Mucosa of rectum (tissue), 2 donors: ENCODE results near the gene SLC3A2.
"Not testable (repeated sequence)": the region's sequence is repeated elsewhere in the genome, so short reads cannot be mapped to it uniquely, and the experiment has no call there.

ENCODE experiments used
- H3K27ac ChIP-seq, 2 donors: one replicate each; pipeline ENCODE4 v1.7.0; 2013; ENCODE audit warnings: inconsistent platforms in 2 of 2, low read depth in 2 of 2, low read length in 2 of 2
- H3K27me3 ChIP-seq, 2 donors: one replicate each; pipeline ENCODE4 v1.7.0; 2013; ENCODE audit warnings: low read length in 2 of 2; ENCODE audit not compliant: control insufficient read depth in 2 of 2, insufficient read depth in 2 of 2
- H3K36me3 ChIP-seq, 2 donors: one replicate each; pipeline ENCODE4 v1.7.0; 2013; ENCODE audit warnings: low read length in 2 of 2; ENCODE audit not compliant: control insufficient read depth in 2 of 2, insufficient read depth in 2 of 2
- H3K4me1 ChIP-seq, 2 donors: one replicate each; pipeline ENCODE4 v1.7.0; 2013; ENCODE audit warnings: low read length in 2 of 2, mild to moderate bottlenecking in 1 of 2; ENCODE audit not compliant: control insufficient read depth in 2 of 2, insufficient read depth in 2 of 2
- H3K4me3 ChIP-seq, 2 donors: one replicate each; pipeline ENCODE4 v1.7.0; 2013; ENCODE audit warnings: low read length in 2 of 2
- H3K9ac ChIP-seq, 2 donors: one replicate each; pipeline ENCODE4 v1.7.0; 2013; ENCODE audit warnings: low read length in 2 of 2, low read depth in 1 of 2, mild to moderate bottlenecking in 1 of 2
- H3K9me3 ChIP-seq, 2 donors: one replicate each; pipeline ENCODE4 v1.7.0; 2013; ENCODE audit warnings: low read length in 2 of 2; ENCODE audit not compliant: control insufficient read depth in 2 of 2
- donor health status: healthy.
- donor health status: Normal muscosa, but diverticular disease.

The SLC3A2 gene

GRCh38 chr11:62860835-62861563 is 19.7 kb upstream of the SLC3A2 start:
- H3K27ac ChIP-seq, result no peak overlapping the region
- H3K9me3 ChIP-seq, result no peaks in the 10 kb centered on the region
- peaks cover 5 to 6% of the 10 kb centered on the region in 2 donors for H3K4me1 ChIP-seq
- no peaks in the 10 kb centered on the region for H3K36me3 ChIP-seq
- no peak overlapping the region for H3K4me3 ChIP-seq
- no peaks in the 10 kb centered on the region for H3K27me3 ChIP-seq
- H3K9ac ChIP-seq, result no peak overlapping the region

- H3K4me3 ChIP-seq, H3K9ac ChIP-seq, H3K9me3 ChIP-seq, H3K27ac ChIP-seq, H3K36me3 ChIP-seq, H3K4me1 ChIP-seq, H3K27me3 ChIP-seq: not testable (repeated sequence)
Measured at GRCh38 chr11:62861564-62862192, 19.0 kb upstream of the SLC3A2 start.

GRCh38 chr11:62863687-62864335 is 16.9 kb upstream of the SLC3A2 start:
- H3K4me1 ChIP-seq, result no peaks in the 10 kb centered on the region
- no peak overlapping the region for H3K27ac ChIP-seq
- no peak overlapping the region for H3K9ac ChIP-seq
- H3K27me3 ChIP-seq, result no peaks in the 10 kb centered on the region
- H3K4me3 ChIP-seq, result no peak overlapping the region
- no peaks in the 10 kb centered on the region for H3K36me3 ChIP-seq
- H3K9me3 ChIP-seq, result no peaks in the 10 kb centered on the region

DNA sequence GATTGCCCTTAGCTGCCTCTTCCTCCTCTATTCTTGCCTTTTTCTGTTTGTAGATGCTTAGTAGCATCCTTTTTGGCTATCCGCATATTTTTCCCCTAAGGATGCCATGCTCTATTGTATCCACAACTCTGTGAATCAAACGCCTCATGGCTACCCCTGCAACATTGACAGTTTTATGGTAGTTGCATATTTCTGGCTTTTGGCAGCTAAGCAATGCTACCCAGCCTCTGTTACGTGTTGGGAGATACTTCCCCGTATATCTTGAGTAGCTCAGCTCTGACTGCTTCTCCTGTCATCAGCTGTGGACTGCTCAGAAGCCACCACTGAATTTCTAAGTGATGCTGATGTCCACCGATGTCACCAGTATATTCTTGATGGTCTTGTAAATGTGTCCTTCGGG is 15.1 kb upstream of the SLC3A2 start:
- Histone ChIP-seq H3K9ac (no peak overlapping the region), H3K9me3 (no peaks in the 10 kb centered on the region), H3K27ac (no peak overlapping the region), H3K27me3 (no peaks in the 10 kb centered on the region), H3K4me3 (no peak overlapping the region), H3K4me1 (no peaks in the 10 kb centered on the region), H3K36me3 (no peaks in the 10 kb centered on the region)

DNA sequence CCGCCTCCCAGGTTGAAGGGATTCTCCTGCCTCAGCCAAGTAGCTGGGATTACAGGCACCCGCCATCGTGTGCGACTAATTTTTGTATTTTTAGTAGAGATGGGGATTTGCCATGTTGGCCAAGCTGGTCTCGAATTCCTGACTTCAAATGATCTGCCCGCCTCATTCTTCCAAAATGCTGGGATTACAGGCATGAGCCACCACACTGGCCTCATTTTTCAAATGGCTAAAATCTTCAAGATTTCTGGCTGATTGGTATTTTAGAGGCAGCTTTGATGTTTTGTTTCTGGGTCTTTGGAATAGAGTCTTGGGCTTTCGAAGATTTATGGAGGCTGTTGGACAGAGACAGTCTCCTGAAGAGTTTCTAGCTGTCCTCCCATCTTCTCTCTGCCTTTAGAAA is 5.8 kb upstream of the SLC3A2 start:
- no peak overlapping the region for H3K27ac ChIP-seq
- no peak overlapping the region for H3K4me3 ChIP-seq
- H3K9me3 ChIP-seq, result no peaks in the 10 kb centered on the region
- H3K4me1 ChIP-seq, result peaks cover 4% of the 10 kb centered on the region in 2 donors
- H3K9ac ChIP-seq, result no peak overlapping the region
- no peaks in the 10 kb centered on the region for H3K36me3 ChIP-seq
- H3K27me3 ChIP-seq, result no peaks in the 10 kb centered on the region

DNA sequence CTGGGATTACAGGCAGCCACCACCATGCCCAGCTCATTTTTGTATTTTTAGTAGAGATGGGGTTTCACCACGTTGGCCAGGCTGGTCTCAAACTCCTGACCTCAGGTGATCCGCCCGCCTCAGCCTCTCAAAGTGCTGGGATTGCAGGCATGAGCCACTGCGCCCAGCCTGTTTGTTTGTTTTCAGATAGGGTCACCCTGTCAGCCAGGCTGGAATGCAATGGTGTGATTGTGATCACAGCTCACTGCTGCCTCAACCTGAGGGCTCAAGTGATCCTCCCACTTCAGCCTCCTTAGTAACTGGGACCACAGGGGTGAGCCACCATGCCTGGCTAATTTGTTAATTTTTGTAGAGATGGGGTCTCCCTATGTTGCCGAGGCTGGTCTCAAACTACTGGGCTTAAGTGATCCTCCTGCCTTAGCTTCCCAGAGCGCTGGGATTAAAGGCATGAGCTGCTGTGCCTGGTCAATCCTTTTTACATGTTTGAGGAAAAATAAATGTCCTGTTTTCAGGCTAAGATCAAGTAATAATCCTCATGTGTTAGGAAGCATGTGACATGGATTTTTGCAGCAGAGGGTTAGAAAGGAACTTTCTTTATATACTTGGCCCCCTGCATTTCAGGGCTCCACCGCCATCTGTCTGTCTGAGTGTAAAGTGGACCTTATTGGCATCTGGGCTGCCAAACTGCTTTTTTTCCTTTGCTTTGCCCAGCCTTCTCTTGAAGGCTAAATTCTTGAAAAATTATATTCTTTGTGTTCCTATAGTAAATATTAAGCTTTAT is 4.8 kb upstream of the SLC3A2 start:
- H3K36me3 ChIP-seq, result no peaks in the 10 kb centered on the region
- H3K27me3 ChIP-seq, result no peaks in the 10 kb centered on the region
- H3K4me1 ChIP-seq, result peaks cover 10 to 11% of the 10 kb centered on the region in 2 donors
- H3K27ac ChIP-seq, result no peak overlapping the region
- no peak overlapping the region for H3K9ac ChIP-seq
- H3K4me3 ChIP-seq, result no peak overlapping the region
- no peaks in the 10 kb centered on the region for H3K9me3 ChIP-seq

- H3K4me1 ChIP-seq, result peaks cover 10 to 11% of the 10 kb centered on the region in 2 donors
- no peak overlapping the region for H3K9ac ChIP-seq
- no peak overlapping the region for H3K27ac ChIP-seq
- no peaks in the 10 kb centered on the region for H3K36me3 ChIP-seq
- H3K9me3 ChIP-seq, result no peaks in the 10 kb centered on the region
- no peak overlapping the region for H3K4me3 ChIP-seq
- H3K27me3 ChIP-seq, result no peaks in the 10 kb centered on the region
Measured at GRCh38 chr11:62876712-62877111, 4.0 kb upstream of the SLC3A2 start.

DNA sequence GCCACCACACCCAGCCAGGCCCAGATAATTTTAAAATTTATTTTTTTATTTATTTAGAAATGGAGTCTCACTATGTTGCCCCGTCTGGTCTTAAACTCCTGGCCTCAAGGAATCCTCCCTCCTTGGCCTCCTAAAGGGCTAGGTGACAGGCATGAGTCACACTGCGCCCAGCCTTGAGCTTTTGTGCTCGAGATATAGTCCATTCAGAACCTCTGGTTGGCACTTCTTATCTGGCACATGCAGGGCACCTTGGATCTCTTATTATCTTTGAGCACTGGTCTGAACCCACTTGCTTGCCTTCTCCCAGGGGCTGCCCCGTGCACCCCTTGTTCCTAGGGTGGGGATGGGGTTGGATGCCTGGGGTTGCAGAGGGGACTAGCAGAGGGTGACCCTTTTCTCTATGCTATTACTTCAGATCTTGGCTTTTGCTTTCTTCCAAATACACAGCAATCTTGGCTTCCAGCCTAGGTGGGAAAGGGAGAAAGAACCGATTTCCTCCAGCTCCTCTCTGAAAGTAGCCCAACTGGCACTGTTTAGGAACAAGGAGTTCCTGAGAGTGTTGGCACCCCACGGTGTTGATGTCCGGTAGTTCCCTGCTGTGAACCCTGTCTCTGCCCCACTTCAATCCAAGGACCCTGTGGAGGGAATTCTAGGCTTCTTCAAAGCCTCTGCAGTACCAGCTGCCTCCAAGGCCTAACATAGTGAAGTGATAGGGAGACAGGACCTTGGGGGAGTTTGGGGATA is 1.3 kb upstream of the SLC3A2 start:
- Histone ChIP-seq H3K4me3 (no peak overlapping the region), H3K27me3 (no peaks in the 10 kb centered on the region), H3K36me3 (peaks cover 17 to 21% of the 10 kb centered on the region in 2 donors), H3K9me3 (no peaks in the 10 kb centered on the region), H3K9ac (peak overlapping the region; percentile 41 to 98), H3K4me1 (peaks cover 25 to 26% of the 10 kb centered on the region in 2 donors), H3K27ac (peak overlapping the region; percentile 98 to 99)

DNA sequence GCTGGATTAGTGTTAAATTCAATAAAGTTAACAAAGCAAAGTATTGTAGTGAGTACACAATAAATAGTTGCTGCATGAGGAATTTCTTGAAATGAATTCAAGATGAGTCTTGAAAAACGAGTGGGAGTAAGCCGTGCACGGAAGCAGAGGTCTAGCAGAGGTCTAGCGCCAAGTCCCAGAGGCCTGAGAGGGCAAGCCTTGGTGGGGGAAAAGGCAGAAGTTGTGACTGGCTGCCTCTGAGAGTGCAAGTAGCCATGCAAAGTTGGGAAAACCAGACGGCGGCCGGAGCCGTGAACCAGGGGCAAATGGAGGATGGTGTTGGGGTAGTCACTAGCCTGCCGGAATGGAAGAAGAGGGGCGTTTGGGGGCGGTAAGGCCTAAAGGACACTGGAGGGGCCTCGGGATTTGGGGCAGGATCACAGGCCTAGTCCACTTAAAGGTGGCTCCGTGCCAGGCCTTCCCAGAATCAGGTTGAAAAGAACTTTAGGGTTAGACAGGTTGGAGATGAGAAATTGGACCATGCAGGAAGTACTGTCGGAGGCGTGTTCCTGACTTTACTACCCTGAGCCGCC is 379 bp upstream of the SLC3A2 start:
- Histone ChIP-seq H3K27me3 (no peaks in the 10 kb centered on the region), H3K4me3 (peak overlapping the region; percentile 98 to 99), H3K27ac (peak overlapping the region; percentile 98 to 99), H3K9me3 (no peaks in the 10 kb centered on the region), H3K4me1 (peaks cover 25 to 26% of the 10 kb centered on the region in 2 donors), H3K9ac (peak overlapping the region; percentile 75 to 98), H3K36me3 (peaks cover 24 to 27% of the 10 kb centered on the region in 2 donors)
